ENCODE measurements around the gene CTBP2. TPM values are rescaled to one million over a fixed set of nuclear protein-coding genes. Genes with fewer than 3 reads are reported as not detected.
"Not testable (repeated sequence)": the region's sequence is repeated elsewhere in the genome, so short reads cannot be mapped to it uniquely, and the experiment has no call there.

The CTBP2 gene
- total and polyA plus RNA-seq, 8 donors: 71.2 to 90.0 (median 84.1) TPM

GRCh38 chr10:124990671-124991625, 169.4 kb downstream of the CTBP2 start:
- Histone ChIP-seq H3K4me3 (no peak overlapping the region), H3K27ac (no peak overlapping the region), H3K27me3 (no peaks in the 10 kb centered on the region), H3K9me3 (no peaks in the 10 kb centered on the region), H3K4me1 (no peaks in the 10 kb centered on the region), H3K36me3 (peaks cover 0 to 98% of the 10 kb centered on the region in 2 donors)
- TF ChIP-seq CTCF (IDR thresholded peaks at IDR 0.05): no peak
- DNase-seq (peak in 1 of 4 donors; percentile 14), ATAC-seq (no peak)
- intact Hi-C loops (cut with DNase I): no loop called here

- Histone ChIP-seq H3K9me3 (no peaks in the 10 kb centered on the region), H3K36me3 (peaks cover 0 to 98% of the 10 kb centered on the region in 2 donors), H3K27me3 (no peaks in the 10 kb centered on the region), H3K4me1 (no peaks in the 10 kb centered on the region), H3K4me3 (no peak overlapping the region), H3K27ac (no peak overlapping the region)
- DNase-seq: no peak
- no peak for TF ChIP-seq CTCF (IDR thresholded peaks at IDR 0.05)
- intact Hi-C loops (cut with DNase I): no loop called here
- ATAC-seq: no peak
Measured at GRCh38 chr10:124989526-124989925, 170.8 kb downstream of the CTBP2 start.

GRCh38 chr10:124988753-124989152, 171.6 kb downstream of the CTBP2 start:
- ATAC-seq; H3K27ac ChIP-seq; intact Hi-C loops (cut with DNase I); H3K4me1 ChIP-seq; H3K9me3 ChIP-seq; H3K27me3 ChIP-seq; H3K4me3 ChIP-seq; DNase-seq: not testable (repeated sequence)
- peaks cover 0 to 98% of the 10 kb centered on the region in 2 donors for H3K36me3 ChIP-seq

GRCh38 chr10:124987788-124988187, 172.6 kb downstream of the CTBP2 start:
- Histone ChIP-seq H3K4me1 (no peaks in the 10 kb centered on the region), H3K27me3 (no peaks in the 10 kb centered on the region), H3K27ac (no peak overlapping the region), H3K36me3 (peaks cover 0 to 97% of the 10 kb centered on the region in 2 donors), H3K4me3 (no peak overlapping the region), H3K9me3 (no peaks in the 10 kb centered on the region)
- ATAC-seq (no peak), DNase-seq (no peak)
- no peak for TF ChIP-seq CTCF (IDR thresholded peaks at IDR 0.05)
- intact Hi-C loops (cut with DNase I): no loop called here

- intact Hi-C loops (cut with DNase I): no loop called here
- no peak for TF ChIP-seq CTCF (IDR thresholded peaks at IDR 0.05)
- Histone ChIP-seq H3K9me3 (no peaks in the 10 kb centered on the region), H3K27me3 (no peaks in the 10 kb centered on the region), H3K27ac (no peak overlapping the region), H3K4me3 (no peak overlapping the region), H3K36me3 (peaks cover 0 to 84% of the 10 kb centered on the region in 2 donors), H3K4me1 (no peaks in the 10 kb centered on the region)
- no peak for ATAC-seq
- no peak for DNase-seq
Measured at GRCh38 chr10:124985162-124985561, 175.2 kb downstream of the CTBP2 start.

Data from left lung (tissue), 10 donors.